IPS-20b (cell line): Measurements from ENCODE around the gene HPS4.

Experiments
- H3K27ac ChIP-seq: one replicate; pipeline ENCODE4 v1.5.1; 2013; ENCODE audit warnings: low read length
- H3K27me3 ChIP-seq: 2 replicates; pipeline ENCODE4 v1.6.1; 2013; ENCODE audit warnings: mild to moderate bottlenecking, low read length, inconsistent platforms; ENCODE audit not compliant: insufficient read depth
- H3K36me3 ChIP-seq: 2 replicates; pipeline ENCODE4 v1.6.1; 2013; ENCODE audit warnings: low read depth, mild to moderate bottlenecking, inconsistent platforms, low read length, moderate library complexity; ENCODE audit not compliant: insufficient read depth
- H3K4me1 ChIP-seq: 2 replicates; pipeline ENCODE4 v1.6.1; 2013; ENCODE audit warnings: mild to moderate bottlenecking, control low read depth, inconsistent platforms, low read length, moderate library complexity; ENCODE audit not compliant: insufficient read depth
- H3K4me3 ChIP-seq: 2 replicates; pipeline ENCODE4 v1.5.1; 2013; ENCODE audit warnings: mild to moderate bottlenecking, low read length, inconsistent platforms
- H3K9ac ChIP-seq: 2 replicates; pipeline ENCODE4 v1.6.1; 2013; ENCODE audit warnings: low read depth, mild to moderate bottlenecking, inconsistent platforms, low read length, moderate library complexity
- H3K9me3 ChIP-seq: 2 replicates; pipeline ENCODE4 v1.6.1; 2013; ENCODE audit warnings: mild to moderate bottlenecking, low read depth, low read length, inconsistent platforms; ENCODE audit not compliant: insufficient read depth

Gene HPS4

GRCh38 chr22:26515931-26516330, 32.3 kb upstream of the HPS4 start:
- peaks cover 11% of the 10 kb centered on the region for H3K4me1 ChIP-seq
- no peak overlapping the region for H3K27ac ChIP-seq
- H3K9ac ChIP-seq, result no peak overlapping the region
- H3K36me3 ChIP-seq, result no peaks in the 10 kb centered on the region
- H3K4me3 ChIP-seq, result no peak overlapping the region
- H3K9me3 ChIP-seq, result no peaks in the 10 kb centered on the region
- H3K27me3 ChIP-seq, result no peaks in the 10 kb centered on the region

GRCh38 chr22:26514419-26515161, 31.0 kb upstream of the HPS4 start:
- peaks cover 11% of the 10 kb centered on the region for H3K4me1 ChIP-seq
- H3K9me3 ChIP-seq, result no peaks in the 10 kb centered on the region
- no peaks in the 10 kb centered on the region for H3K27me3 ChIP-seq
- no peak overlapping the region for H3K27ac ChIP-seq
- H3K4me3 ChIP-seq, result no peak overlapping the region
- H3K9ac ChIP-seq, result no peak overlapping the region
- peaks cover 11% of the 10 kb centered on the region for H3K36me3 ChIP-seq

GRCh38 chr22:26513838-26514237, 30.3 kb upstream of the HPS4 start:
- peaks cover 11% of the 10 kb centered on the region for H3K4me1 ChIP-seq
- H3K27ac ChIP-seq, result no peak overlapping the region
- peak overlapping the region; percentile 98; the same call in 1 of the 2 replicates for H3K4me3 ChIP-seq
- no peaks in the 10 kb centered on the region for H3K9me3 ChIP-seq
- H3K27me3 ChIP-seq, result no peaks in the 10 kb centered on the region
- peaks cover 19% of the 10 kb centered on the region for H3K36me3 ChIP-seq
- peak overlapping the region; percentile 97; the same call in 1 of the 2 replicates for H3K9ac ChIP-seq

GRCh38 chr22:26512149-26512793, 28.7 kb upstream of the HPS4 start, which contains the start of gene TFIP11:
TFIP11 (minus strand) TSS chr22:26512473; CDS start chr22:26510272, 2,201 bp downstream.
- H3K4me3 ChIP-seq, result peak within 1 kb of the TSS; percentile 98
- H3K9ac ChIP-seq, result peak within 1 kb of the TSS; percentile 97
- H3K9me3 ChIP-seq, result no peaks in the 10 kb centered on the region
- no peaks in the 10 kb centered on the region for H3K27me3 ChIP-seq
- H3K4me1 ChIP-seq, result peaks cover 11% of the 10 kb centered on the region
- H3K27ac ChIP-seq, result peak within 1 kb of the TSS; percentile 8
- H3K36me3 ChIP-seq, result peaks cover 33% of the 10 kb centered on the region

- Histone ChIP-seq H3K27ac (no peak overlapping the region), H3K9me3 (no peaks in the 10 kb centered on the region), H3K4me3 (no peak overlapping the region), H3K4me1 (peaks cover 11% of the 10 kb centered on the region), H3K36me3 (peaks cover 75% of the 10 kb centered on the region), H3K9ac (no peak overlapping the region), H3K27me3 (no peaks in the 10 kb centered on the region)
Observed at GRCh38 chr22:26508148-26508547, 24.6 kb upstream of the HPS4 start.

- Histone ChIP-seq H3K27me3 (no peaks in the 10 kb centered on the region), H3K4me1 (peaks cover 3% of the 10 kb centered on the region; the same call in 1 of the 2 replicates), H3K4me3 (no peak overlapping the region), H3K36me3 (peaks cover 95% of the 10 kb centered on the region), H3K9ac (no peak overlapping the region; the same call in 1 of the 2 replicates), H3K27ac (no peak overlapping the region), H3K9me3 (no peaks in the 10 kb centered on the region)
Observed at GRCh38 chr22:26503758-26504157, 20.2 kb upstream of the HPS4 start.

GRCh38 chr22:26502688-26503561, 19.3 kb upstream of the HPS4 start:
- Histone ChIP-seq H3K27ac (no peak overlapping the region), H3K4me1 (peaks cover 3% of the 10 kb centered on the region; the same call in 1 of the 2 replicates), H3K9ac (peak overlapping the region; percentile 19; the same call in 1 of the 2 replicates), H3K9me3 (no peaks in the 10 kb centered on the region), H3K36me3 (peaks cover 95% of the 10 kb centered on the region), H3K4me3 (no peak overlapping the region), H3K27me3 (no peaks in the 10 kb centered on the region)

GRCh38 chr22:26501996-26502395, 18.4 kb upstream of the HPS4 start:
- Histone ChIP-seq H3K9ac (no peak overlapping the region), H3K9me3 (no peaks in the 10 kb centered on the region), H3K4me1 (peaks cover 3% of the 10 kb centered on the region; the same call in 1 of the 2 replicates), H3K36me3 (peaks cover 92% of the 10 kb centered on the region), H3K27ac (no peak overlapping the region), H3K27me3 (no peaks in the 10 kb centered on the region), H3K4me3 (no peak overlapping the region)

- Histone ChIP-seq H3K27me3 (no peaks in the 10 kb centered on the region), H3K36me3 (peaks cover 92% of the 10 kb centered on the region), H3K4me1 (peaks cover 3% of the 10 kb centered on the region; the same call in 1 of the 2 replicates), H3K4me3 (no peak overlapping the region), H3K9ac (no peak overlapping the region), H3K9me3 (no peaks in the 10 kb centered on the region), H3K27ac (no peak overlapping the region)
Observed at GRCh38 chr22:26499188-26499703, 15.7 kb upstream of the HPS4 start.

- H3K9me3 ChIP-seq, result no peaks in the 10 kb centered on the region
- no peak overlapping the region for H3K4me3 ChIP-seq
- H3K27me3 ChIP-seq, result no peaks in the 10 kb centered on the region
- no peak overlapping the region for H3K27ac ChIP-seq
- peaks cover 93% of the 10 kb centered on the region for H3K36me3 ChIP-seq
- no peaks in the 10 kb centered on the region for H3K4me1 ChIP-seq
- no peak overlapping the region for H3K9ac ChIP-seq
Observed at GRCh38 chr22:26496456-26496855, 12.9 kb upstream of the HPS4 start.

- no peaks in the 10 kb centered on the region for H3K27me3 ChIP-seq
- no peak overlapping the region for H3K9ac ChIP-seq
- no peak overlapping the region for H3K4me3 ChIP-seq
- no peaks in the 10 kb centered on the region for H3K4me1 ChIP-seq
- no peak overlapping the region for H3K27ac ChIP-seq
- peaks cover 95% of the 10 kb centered on the region for H3K36me3 ChIP-seq
- H3K9me3 ChIP-seq, result no peaks in the 10 kb centered on the region
Observed at GRCh38 chr22:26494506-26494905, 10.9 kb upstream of the HPS4 start.
